HCT116 (cell line): Measurements from ENCODE around the gene ZDHHC18. TPM values are rescaled to one million over a fixed set of nuclear protein-coding genes. Genes with fewer than 3 reads are reported as not detected.

Source experiments
- ATAC-seq: fragments of 200-7000 bp; cut with Tn5 transposase; 2 replicates; pipeline ENCODE4 v1.9.1; 2020; ENCODE audit warnings: mild to moderate bottlenecking, moderate library complexity
- BruUV-seq: library from RNA; stranded (reverse); fragments of 400-500 nt; replicated peaks from 2 replicates; lab custom pipeline; 2021; lab: Mats Ljungman, UMichigan
- CTCF ChIA-PET: fragments of 300-600 bp; sonication (Branson Sonifier 250); formaldehyde crosslinking; loops from one replicate; lab custom pipeline; 2021; ENCODE audit warnings: antibody characterized with exemption; lab: Charles Lee
- POLR2A ChIA-PET: fragments of 300-600, 350-600 bp; sonication (Branson Sonifier 250); formaldehyde crosslinking; loops from one replicate; lab custom pipeline; 2021; ENCODE audit warnings: antibody characterized with exemption; lab: Charles Lee
- RAD21 ChIA-PET, 2 experiments: fragments of 300-600 bp; sonication (Branson Sonifier 250); formaldehyde crosslinking; loops; one replicate each; lab custom pipeline; 2023; ENCODE audit warnings: low total read pairs in 2 of 2; ENCODE audit not compliant: uncharacterized antibody in 2 of 2, unreplicated experiment in 2 of 2, low non-redundant PET in 1 of 2; lab: Charles Lee
- DNase-seq: peaks from one replicate; pipeline ENCODE4 v3.0.0-alpha.2; 2010; ENCODE audit warnings: low read depth, low spot score
- H2AFZ ChIP-seq: fragments of 200-600 bp; shearing (Covaris generic), sonication (generic); 2 replicates; pipeline ENCODE4 v1.6.1; 2017; ENCODE audit warnings: low read depth, mixed run types, mixed read lengths, antibody characterized with exemption, low read length; ENCODE audit not compliant: poor library complexity, severe bottlenecking
- H3K27ac ChIP-seq: 2 replicates; pipeline ENCODE4 v1.5.1; 2012; ENCODE audit warnings: low read depth, low read length
- H3K27me3 ChIP-seq: fragments of 200-600 bp; sonication (generic); 2 replicates; pipeline ENCODE4 v1.6.1; 2016; ENCODE audit warnings: mixed run types, low read length, mixed read lengths; ENCODE audit not compliant: insufficient read depth
- H3K36me3 ChIP-seq, 2 experiments: fragments of 200-500 bp in 1 of 2; fragments of 200-600 bp in 1 of 2; sonication (Bioruptor generic) in 1 of 2; sonication (generic) in 1 of 2; 2 replicates each; pipeline versions ENCODE4 v1.5.1 to v1.6.1; 2014 to 2016; ENCODE audit warnings: low read length in 2 of 2, inconsistent platforms in 1 of 2, mixed read lengths in 1 of 2, mixed run types in 1 of 2; ENCODE audit not compliant: insufficient read depth in 2 of 2, control insufficient read depth in 1 of 2
- H3K4me1 ChIP-seq, 2 experiments: fragments of 200-600 bp in 1 of 2; sonication (generic) in 1 of 2; 2 replicates each; pipeline versions ENCODE4 v1.5.1 to v1.6.1; 2012 to 2017; ENCODE audit warnings: low read length in 2 of 2, inconsistent platforms in 1 of 2, mild to moderate bottlenecking in 1 of 2, mixed read lengths in 1 of 2, mixed run types in 1 of 2, moderate library complexity in 1 of 2; ENCODE audit not compliant: insufficient read depth in 2 of 2, control insufficient read depth in 1 of 2
- H3K4me2 ChIP-seq: fragments of 200-600 bp; sonication (generic); 2 replicates; pipeline ENCODE4 v1.6.1; 2017; ENCODE audit warnings: mixed run types, low read length, mixed read lengths
- H3K4me3 ChIP-seq, 2 experiments: fragments of 200-600 bp in 1 of 2; sonication (generic) in 1 of 2; replicated peaks in 1 of 2; 2 replicates each; pipeline ENCODE4 v1.5.1; 2011 to 2016; ENCODE audit warnings: low read length in 2 of 2, control low read depth in 1 of 2, low read depth in 1 of 2, mild to moderate bottlenecking in 1 of 2, mixed read lengths in 1 of 2, mixed run types in 1 of 2
- H3K79me2 ChIP-seq: fragments of 200-600 bp; sonication (generic); 2 replicates; pipeline ENCODE4 v1.6.1; 2017; ENCODE audit warnings: mild to moderate bottlenecking, mixed run types, low read length, moderate library complexity, mixed read lengths; ENCODE audit not compliant: insufficient read depth
- H3K9ac ChIP-seq: fragments of 200-600 bp; sonication (generic); 2 replicates; pipeline ENCODE4 v1.6.1; 2016; ENCODE audit warnings: low read length, mixed read lengths
- H3K9me2 ChIP-seq: fragments of 200-600 bp; sonication (generic), shearing (Covaris generic); 2 replicates; pipeline ENCODE4 v1.6.1; 2017; ENCODE audit warnings: mixed run types, mild to moderate bottlenecking, moderate library complexity; ENCODE audit not compliant: insufficient read depth
- H3K9me3 ChIP-seq, 2 experiments: fragments of 200-500 bp in 1 of 2; fragments of 200-600 bp in 1 of 2; sonication (Bioruptor generic) in 1 of 2; sonication (generic) in 1 of 2; 2 replicates each; pipeline ENCODE4 v1.6.1; 2014 to 2017; ENCODE audit warnings: low read length in 2 of 2, mixed read lengths in 2 of 2, inconsistent platforms in 1 of 2, low read depth in 1 of 2, mild to moderate bottlenecking in 1 of 2, mixed run types in 1 of 2, moderate library complexity in 1 of 2; ENCODE audit not compliant: control insufficient read depth in 1 of 2, insufficient read depth in 1 of 2
- H4K20me1 ChIP-seq: fragments of 200-600 bp; sonication (generic), shearing (Covaris generic); 2 replicates; pipeline ENCODE4 v1.6.1; 2017; ENCODE audit warnings: mixed run types, mild to moderate bottlenecking, moderate library complexity; ENCODE audit not compliant: insufficient read depth
- CBX3 ChIP-seq: IDR thresholded peaks from 2 replicates; pipeline ENCODE4 v1.6.1; 2012; ENCODE audit warnings: low read depth
- CEBPB ChIP-seq: IDR thresholded peaks from 2 replicates; pipeline ENCODE4 v1.6.1; 2012; ENCODE audit warnings: low read depth
- EGR1 ChIP-seq: IDR thresholded peaks from 2 replicates; pipeline ENCODE4 v1.6.1; 2012; ENCODE audit warnings: low read depth
- ELF1 ChIP-seq: IDR thresholded peaks from 2 replicates; pipeline ENCODE4 v1.6.1; 2012; ENCODE audit warnings: low read depth, borderline replicate concordance
- EZH2 ChIP-seq: fragments of 200-600 bp; sonication (generic); IDR thresholded peaks from 2 replicates; pipeline ENCODE4 v1.6.1; 2017; ENCODE audit warnings: antibody characterized with exemption, mixed run types
- EZH2phosphoT487 ChIP-seq: fragments of 200-600 bp; IDR thresholded peaks from 2 replicates; pipeline ENCODE4 v1.6.1; 2018; ENCODE audit warnings: antibody characterized with exemption, borderline replicate concordance
- FOSL1 ChIP-seq: IDR thresholded peaks from 2 replicates; pipeline ENCODE4 v1.6.1; 2012; ENCODE audit warnings: low read depth
- POLR2A ChIP-seq: IDR thresholded peaks from 2 replicates; pipeline ENCODE4 v1.7.0; 2011; ENCODE audit warnings: borderline replicate concordance; ENCODE audit not compliant: insufficient read depth, insufficient read length; ENCODE audit errors: extremely low read depth
- POLR2AphosphoS5 ChIP-seq: IDR thresholded peaks from 2 replicates; pipeline ENCODE4 v1.6.1; 2011; ENCODE audit warnings: mild to moderate bottlenecking, low read depth, low read length, moderate library complexity
- RAD21 ChIP-seq: IDR thresholded peaks from 2 replicates; pipeline ENCODE4 v1.6.1; 2012; ENCODE audit warnings: low read depth, mild to moderate bottlenecking
- SIN3A ChIP-seq: IDR thresholded peaks from 2 replicates; pipeline ENCODE4 v1.6.1; 2012; ENCODE audit warnings: low read depth
- SP1 ChIP-seq: IDR thresholded peaks from 2 replicates; pipeline ENCODE4 v1.6.1; 2012; ENCODE audit warnings: low read depth
- SRF ChIP-seq: IDR thresholded peaks from 2 replicates; pipeline ENCODE4 v1.6.1; 2012; ENCODE audit warnings: low read depth
- TCF7L2 ChIP-seq: IDR thresholded peaks from 2 replicates; pipeline ENCODE4 v1.7.0; 2011; ENCODE audit warnings: borderline replicate concordance, inconsistent platforms; ENCODE audit not compliant: insufficient read depth, insufficient read length; ENCODE audit errors: extremely low read depth
- YY1 ChIP-seq: IDR thresholded peaks from 2 replicates; pipeline ENCODE4 v1.6.1; 2011; ENCODE audit warnings: low read length, low read depth, moderate library complexity, mild to moderate bottlenecking; ENCODE audit not compliant: insufficient replicate concordance; ENCODE audit errors: extremely low read depth
- intact Hi-C: fragments of 100-400 bp; cut with micrococcal nuclease; formaldehyde crosslinking; loops from 2 replicates; pipeline ENCODE4 v1.10.0; 2022
- total RNA-seq: library from RNA; stranded (reverse); gene quantifications from one replicate; pipeline ENCODE4 v1.2.1, GENCODE V29; 2021; ENCODE audit not compliant: unreplicated experiment
- TF ChIP-seq, protein P1 (sequence below): IDR thresholded peaks from 2 replicates; pipeline ENCODE4 v1.6.1; 2012; ENCODE audit warnings: low read depth
- TF ChIP-seq, protein P2 (sequence below): IDR thresholded peaks from 2 replicates; pipeline ENCODE4 v1.6.1; 2012
- TF ChIP-seq, protein P3 (sequence below): IDR thresholded peaks from 2 replicates; pipeline ENCODE4 v1.6.1; 2011; ENCODE audit warnings: mild to moderate bottlenecking, low read length, moderate library complexity; ENCODE audit not compliant: insufficient replicate concordance; ENCODE audit errors: extremely low read depth
- TF ChIP-seq, protein P4 (sequence below): IDR thresholded peaks from 2 replicates; pipeline ENCODE4 v1.6.1; 2012

Gene ZDHHC18
- total RNA-seq, 1 experiment from 2014 or later = 24.4 TPM

DNA sequence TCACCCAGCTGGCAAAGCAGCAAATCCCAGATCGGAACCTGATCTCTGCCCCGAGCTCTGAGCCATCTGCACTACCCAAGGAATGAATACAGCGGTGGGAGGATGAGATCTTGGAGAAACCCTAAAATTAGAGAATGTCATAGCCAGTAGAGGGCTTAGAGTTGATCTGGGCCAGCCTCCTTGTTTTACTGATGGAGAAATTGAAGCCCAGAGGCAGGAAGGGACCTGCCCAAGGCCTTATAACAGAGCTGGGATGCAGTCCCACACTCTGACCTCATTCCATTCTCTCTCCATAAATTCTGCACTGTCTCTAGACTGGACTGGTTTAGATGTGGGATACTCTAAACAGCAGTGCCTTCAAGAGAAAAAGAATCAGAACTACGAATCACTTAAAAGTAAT is 31.7 kb downstream of the ZDHHC18 start:
- H3K4me3 ChIP-seq = no peak overlapping the region
- ATAC-seq (no peak), DNase-seq (no peak)
- peaks cover 3% of the 10 kb centered on the region; the same call in 1 of the 2 replicates for H3K79me2 ChIP-seq
- no peak overlapping the region for H3K4me2 ChIP-seq
- H4K20me1 ChIP-seq = no peaks in the 10 kb centered on the region
- peaks cover 41 to 85% of the 10 kb centered on the region in 2 experiments for H3K4me1 ChIP-seq
- H3K27me3 ChIP-seq = no peaks in the 10 kb centered on the region
- peaks cover 2 to 12% of the 10 kb centered on the region in 2 experiments; a peak in 2 of 4 replicates for H3K36me3 ChIP-seq
- H3K27ac ChIP-seq = no peak overlapping the region
- POLR2A ChIA-PET = interaction anchor here (0.6 to 1.8 kb wide), 4 partner anchors 9 to 996 kb away, joined by 3 to 7 read pairs (median 4); no protein-coding TSS in a partner anchor
- no peak overlapping the region for H2AFZ ChIP-seq
- intact Hi-C loops = no loop called here
- CTCF ChIA-PET = interaction anchor here (0.8 to 1.9 kb wide), 5 partner anchors 9 to 274 kb away, joined by 3 to 6 read pairs (median 4); no protein-coding TSS in a partner anchor
- RAD21 ChIA-PET = no interaction called here
- no TSS peak for BruUV-seq
- no peaks in the 10 kb centered on the region for H3K9me3 ChIP-seq
- H3K9ac ChIP-seq = peak overlapping the region; percentile 18; the same call in 1 of the 2 replicates
- H3K9me2 ChIP-seq = no peaks in the 10 kb centered on the region
- TF ChIP-seq, protein P1, sequence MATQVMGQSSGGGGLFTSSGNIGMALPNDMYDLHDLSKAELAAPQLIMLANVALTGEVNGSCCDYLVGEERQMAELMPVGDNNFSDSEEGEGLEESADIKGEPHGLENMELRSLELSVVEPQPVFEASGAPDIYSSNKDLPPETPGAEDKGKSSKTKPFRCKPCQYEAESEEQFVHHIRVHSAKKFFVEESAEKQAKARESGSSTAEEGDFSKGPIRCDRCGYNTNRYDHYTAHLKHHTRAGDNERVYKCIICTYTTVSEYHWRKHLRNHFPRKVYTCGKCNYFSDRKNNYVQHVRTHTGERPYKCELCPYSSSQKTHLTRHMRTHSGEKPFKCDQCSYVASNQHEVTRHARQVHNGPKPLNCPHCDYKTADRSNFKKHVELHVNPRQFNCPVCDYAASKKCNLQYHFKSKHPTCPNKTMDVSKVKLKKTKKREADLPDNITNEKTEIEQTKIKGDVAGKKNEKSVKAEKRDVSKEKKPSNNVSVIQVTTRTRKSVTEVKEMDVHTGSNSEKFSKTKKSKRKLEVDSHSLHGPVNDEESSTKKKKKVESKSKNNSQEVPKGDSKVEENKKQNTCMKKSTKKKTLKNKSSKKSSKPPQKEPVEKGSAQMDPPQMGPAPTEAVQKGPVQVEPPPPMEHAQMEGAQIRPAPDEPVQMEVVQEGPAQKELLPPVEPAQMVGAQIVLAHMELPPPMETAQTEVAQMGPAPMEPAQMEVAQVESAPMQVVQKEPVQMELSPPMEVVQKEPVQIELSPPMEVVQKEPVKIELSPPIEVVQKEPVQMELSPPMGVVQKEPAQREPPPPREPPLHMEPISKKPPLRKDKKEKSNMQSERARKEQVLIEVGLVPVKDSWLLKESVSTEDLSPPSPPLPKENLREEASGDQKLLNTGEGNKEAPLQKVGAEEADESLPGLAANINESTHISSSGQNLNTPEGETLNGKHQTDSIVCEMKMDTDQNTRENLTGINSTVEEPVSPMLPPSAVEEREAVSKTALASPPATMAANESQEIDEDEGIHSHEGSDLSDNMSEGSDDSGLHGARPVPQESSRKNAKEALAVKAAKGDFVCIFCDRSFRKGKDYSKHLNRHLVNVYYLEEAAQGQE = no peak
- TF ChIP-seq CEBPB (no peak), SP1 (no peak), EZH2 (no peak), SIN3A (no peak), SRF (no peak), RAD21 (no peak), EZH2phosphoT487 (no peak), CBX3 (no peak), TCF7L2 (no peak), FOSL1 (no peak), ELF1 (no peak), EGR1 (no peak), POLR2A (no peak), POLR2AphosphoS5 (no peak), YY1 (no peak)
- TF ChIP-seq, protein P2, sequence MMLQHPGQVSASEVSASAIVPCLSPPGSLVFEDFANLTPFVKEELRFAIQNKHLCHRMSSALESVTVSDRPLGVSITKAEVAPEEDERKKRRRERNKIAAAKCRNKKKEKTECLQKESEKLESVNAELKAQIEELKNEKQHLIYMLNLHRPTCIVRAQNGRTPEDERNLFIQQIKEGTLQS = no peak
- TF ChIP-seq, protein P3, sequence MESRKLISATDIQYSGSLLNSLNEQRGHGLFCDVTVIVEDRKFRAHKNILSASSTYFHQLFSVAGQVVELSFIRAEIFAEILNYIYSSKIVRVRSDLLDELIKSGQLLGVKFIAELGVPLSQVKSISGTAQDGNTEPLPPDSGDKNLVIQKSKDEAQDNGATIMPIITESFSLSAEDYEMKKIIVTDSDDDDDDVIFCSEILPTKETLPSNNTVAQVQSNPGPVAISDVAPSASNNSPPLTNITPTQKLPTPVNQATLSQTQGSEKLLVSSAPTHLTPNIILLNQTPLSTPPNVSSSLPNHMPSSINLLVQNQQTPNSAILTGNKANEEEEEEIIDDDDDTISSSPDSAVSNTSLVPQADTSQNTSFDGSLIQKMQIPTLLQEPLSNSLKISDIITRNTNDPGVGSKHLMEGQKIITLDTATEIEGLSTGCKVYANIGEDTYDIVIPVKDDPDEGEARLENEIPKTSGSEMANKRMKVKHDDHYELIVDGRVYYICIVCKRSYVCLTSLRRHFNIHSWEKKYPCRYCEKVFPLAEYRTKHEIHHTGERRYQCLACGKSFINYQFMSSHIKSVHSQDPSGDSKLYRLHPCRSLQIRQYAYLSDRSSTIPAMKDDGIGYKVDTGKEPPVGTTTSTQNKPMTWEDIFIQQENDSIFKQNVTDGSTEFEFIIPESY = no peak
- TF ChIP-seq, protein P4, sequence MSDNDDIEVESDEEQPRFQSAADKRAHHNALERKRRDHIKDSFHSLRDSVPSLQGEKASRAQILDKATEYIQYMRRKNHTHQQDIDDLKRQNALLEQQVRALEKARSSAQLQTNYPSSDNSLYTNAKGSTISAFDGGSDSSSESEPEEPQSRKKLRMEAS = no peak
- TF ChIP-seq, all 23 proteins: peak for 0
